ENCODE measurements around the gene ZBED1. TPM values are rescaled to one million over a fixed set of nuclear protein-coding genes. Genes with fewer than 3 reads are reported as not detected.

The ZBED1 gene
- total RNA-seq, 2 donors from 2014 or later = 33.3 to 44.6 TPM

DNA sequence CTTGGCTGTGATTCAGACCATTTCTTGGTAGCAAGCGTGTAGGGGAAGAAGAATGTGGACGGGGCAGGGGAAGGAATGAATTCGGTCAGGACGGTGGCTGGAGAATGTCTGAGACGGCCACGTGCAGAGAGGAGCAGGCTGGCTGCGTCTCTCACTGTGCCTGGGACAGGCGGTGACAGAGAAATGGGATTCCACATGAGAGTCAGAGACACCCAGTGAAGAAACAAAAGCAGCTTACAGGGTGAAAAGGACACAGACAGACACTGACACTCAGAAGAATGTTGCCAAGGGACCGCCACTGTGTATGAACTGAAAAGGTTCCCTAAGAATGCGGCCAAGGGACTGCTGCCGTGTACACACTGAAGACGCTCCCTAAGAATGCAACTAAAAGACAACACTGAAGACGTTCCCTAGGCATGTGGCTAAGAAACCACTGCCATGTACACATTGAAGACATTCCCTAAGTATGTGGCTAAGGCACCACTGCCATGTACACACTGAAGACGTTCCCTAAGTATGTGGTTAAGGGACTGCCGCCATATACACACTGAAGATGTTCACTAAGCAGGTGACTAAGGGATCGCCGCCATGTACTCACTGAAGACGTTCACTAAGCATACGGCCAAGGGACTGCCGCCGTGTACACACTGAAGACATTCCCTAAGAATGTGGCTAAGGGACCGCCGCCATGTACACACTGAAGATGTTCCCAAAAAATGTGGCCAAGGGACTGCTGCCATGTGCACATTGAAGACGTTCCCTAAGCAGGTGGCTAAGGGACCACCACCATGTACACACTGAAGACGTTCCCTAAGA is 49.1 kb downstream of the ZBED1 start:
- intact Hi-C loops (cut with DNase I) = no loop called here
- no peaks in the 10 kb centered on the region for H3K27me3 ChIP-seq
- TF ChIP-seq, protein P1, sequence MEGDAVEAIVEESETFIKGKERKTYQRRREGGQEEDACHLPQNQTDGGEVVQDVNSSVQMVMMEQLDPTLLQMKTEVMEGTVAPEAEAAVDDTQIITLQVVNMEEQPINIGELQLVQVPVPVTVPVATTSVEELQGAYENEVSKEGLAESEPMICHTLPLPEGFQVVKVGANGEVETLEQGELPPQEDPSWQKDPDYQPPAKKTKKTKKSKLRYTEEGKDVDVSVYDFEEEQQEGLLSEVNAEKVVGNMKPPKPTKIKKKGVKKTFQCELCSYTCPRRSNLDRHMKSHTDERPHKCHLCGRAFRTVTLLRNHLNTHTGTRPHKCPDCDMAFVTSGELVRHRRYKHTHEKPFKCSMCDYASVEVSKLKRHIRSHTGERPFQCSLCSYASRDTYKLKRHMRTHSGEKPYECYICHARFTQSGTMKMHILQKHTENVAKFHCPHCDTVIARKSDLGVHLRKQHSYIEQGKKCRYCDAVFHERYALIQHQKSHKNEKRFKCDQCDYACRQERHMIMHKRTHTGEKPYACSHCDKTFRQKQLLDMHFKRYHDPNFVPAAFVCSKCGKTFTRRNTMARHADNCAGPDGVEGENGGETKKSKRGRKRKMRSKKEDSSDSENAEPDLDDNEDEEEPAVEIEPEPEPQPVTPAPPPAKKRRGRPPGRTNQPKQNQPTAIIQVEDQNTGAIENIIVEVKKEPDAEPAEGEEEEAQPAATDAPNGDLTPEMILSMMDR (IDR thresholded peaks at IDR 0.05) = no peak
- DNase-seq = no peak
- no peaks in the 10 kb centered on the region for H3K36me3 ChIP-seq
- H3K9me3 ChIP-seq = no peaks in the 10 kb centered on the region
- no peak overlapping the region for H3K4me3 ChIP-seq
- no peak overlapping the region for H3K9ac ChIP-seq (ENCODE audit: low read depth in 2 of 2, low read length in 2 of 2)
- H3K4me1 ChIP-seq = no peaks in the 10 kb centered on the region
- no peak overlapping the region for H3K27ac ChIP-seq

GRCh38 chrX:2450681-2451080 is 50.1 kb downstream of the ZBED1 start:
- no peak for DNase-seq
- H3K9ac ChIP-seq (ENCODE audit: low read depth in 2 of 2, low read length in 2 of 2) = no peak overlapping the region
- no peak overlapping the region for H3K27ac ChIP-seq
- H3K4me1 ChIP-seq = no peaks in the 10 kb centered on the region
- H3K9me3 ChIP-seq = no peaks in the 10 kb centered on the region
- TF ChIP-seq, protein P1 (IDR thresholded peaks at IDR 0.05) = no peak
- intact Hi-C loops (cut with DNase I) = no loop called here
- no peaks in the 10 kb centered on the region for H3K27me3 ChIP-seq
- no peaks in the 10 kb centered on the region for H3K36me3 ChIP-seq
- H3K4me3 ChIP-seq = no peak overlapping the region

DNA sequence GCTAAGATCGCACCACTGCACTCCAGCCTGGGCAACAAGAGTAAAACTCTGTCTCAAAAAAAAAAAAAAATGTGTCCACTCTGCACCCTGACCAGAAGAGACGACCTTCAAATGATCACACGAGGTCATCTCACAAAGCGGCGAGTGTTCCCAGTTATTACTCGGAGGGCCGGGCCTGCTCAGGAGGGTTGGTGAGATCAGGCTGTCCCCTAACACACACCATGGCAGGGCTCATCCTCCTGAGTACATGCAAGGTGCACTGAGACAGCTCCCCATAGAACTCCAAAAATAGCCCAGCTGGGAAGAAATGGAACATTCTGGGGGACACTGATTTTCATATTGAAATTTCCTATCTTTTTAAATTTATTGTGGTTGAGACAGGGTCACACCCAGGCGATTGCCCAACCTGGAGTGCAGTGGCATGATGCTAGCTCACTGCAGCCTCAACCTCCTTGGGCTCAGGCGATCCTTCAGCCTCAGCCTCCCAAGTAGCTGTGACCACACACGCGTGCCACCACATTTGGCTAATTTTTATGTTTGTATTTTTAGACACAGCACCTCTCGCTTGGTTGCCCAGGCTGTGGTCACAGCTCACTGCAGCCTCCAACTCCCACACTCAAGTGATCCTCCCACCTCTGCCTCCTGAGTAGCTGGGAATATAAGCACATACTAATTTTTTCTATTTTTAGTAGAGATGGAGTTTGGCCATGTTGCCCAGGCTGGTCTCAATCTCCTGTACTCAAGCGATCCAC is 51.5 kb downstream of the ZBED1 start:
- no peak overlapping the region for H3K27ac ChIP-seq
- intact Hi-C loops (cut with DNase I) = no loop called here
- no peaks in the 10 kb centered on the region for H3K27me3 ChIP-seq
- H3K4me1 ChIP-seq = no peaks in the 10 kb centered on the region
- no peak overlapping the region for H3K9ac ChIP-seq (ENCODE audit: low read depth in 2 of 2, low read length in 2 of 2)
- TF ChIP-seq, protein P1 (IDR thresholded peaks at IDR 0.05) = no peak
- no peaks in the 10 kb centered on the region for H3K9me3 ChIP-seq
- DNase-seq = no peak
- no peak overlapping the region for H3K4me3 ChIP-seq
- H3K36me3 ChIP-seq = no peaks in the 10 kb centered on the region

GRCh38 chrX:2447484-2447883 is 53.3 kb downstream of the ZBED1 start:
- no peaks in the 10 kb centered on the region for H3K36me3 ChIP-seq
- intact Hi-C loops (cut with DNase I) = no loop called here
- H3K9ac ChIP-seq (ENCODE audit: low read depth in 2 of 2, low read length in 2 of 2) = no peak overlapping the region
- H3K4me3 ChIP-seq = no peak overlapping the region
- H3K9me3 ChIP-seq = no peaks in the 10 kb centered on the region
- H3K27me3 ChIP-seq = no peaks in the 10 kb centered on the region
- H3K27ac ChIP-seq = no peak overlapping the region
- TF ChIP-seq, protein P1 (IDR thresholded peaks at IDR 0.05) = no peak
- H3K4me1 ChIP-seq = no peaks in the 10 kb centered on the region
- DNase-seq = no peak

DNA sequence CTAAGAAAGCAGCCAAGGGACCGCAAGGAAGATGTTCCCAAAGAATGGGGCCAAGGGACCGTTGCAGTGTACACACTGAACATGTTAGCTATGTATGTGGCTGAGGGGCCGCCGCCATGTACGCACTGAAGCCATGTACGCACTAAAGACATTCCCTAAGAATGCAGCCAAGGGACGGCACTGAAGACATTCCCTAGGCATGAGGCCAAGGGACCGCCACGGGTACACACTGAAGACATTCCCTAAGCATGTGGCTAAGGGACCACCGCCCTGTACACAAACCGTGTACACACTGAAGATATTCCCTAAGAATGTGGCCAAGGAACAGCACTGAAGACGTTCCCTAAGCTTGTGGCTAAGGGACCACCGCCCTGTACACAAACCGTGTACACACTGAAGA is 54.0 kb downstream of the ZBED1 start:
- Histone ChIP-seq H3K9me3 (no peaks in the 10 kb centered on the region), H3K4me3 (no peak overlapping the region), H3K9ac (ENCODE audit: low read depth in 2 of 2, low read length in 2 of 2) (no peak overlapping the region), H3K27ac (no peak overlapping the region), H3K27me3 (no peaks in the 10 kb centered on the region), H3K4me1 (no peaks in the 10 kb centered on the region), H3K36me3 (no peaks in the 10 kb centered on the region)
- TF ChIP-seq, protein P1 (IDR thresholded peaks at IDR 0.05) = no peak
- DNase-seq = no peak
- intact Hi-C loops (cut with DNase I) = no loop called here

Measured in colonic mucosa (tissue), 4 donors.